RWPE2 (cell line): ENCODE data around the gene FAM204A.

Source experiments
- ATAC-seq: fragments of 200-7000 bp; cut with Tn5 transposase; 3 replicates; pipeline ENCODE4 v1.9.1; 2021; ENCODE audit warnings: low read depth
- DNase-seq: peaks from one replicate; pipeline ENCODE4 v3.0.0-alpha.2; 2020; ENCODE audit warnings: low spot score
- H3K27ac ChIP-seq: fragments of 450-650 bp; 2 replicates; pipeline ENCODE4 v1.5.1; 2017; ENCODE audit warnings: mild to moderate bottlenecking; ENCODE audit not compliant: poor library complexity, severe bottlenecking
- H3K27me3 ChIP-seq: fragments of 250-450 bp; sonication (Bioruptor Pico); 2 replicates; pipeline ENCODE4 v1.5.1; 2021; ENCODE audit warnings: mild to moderate bottlenecking, moderate library complexity; ENCODE audit not compliant: insufficient read depth, poor library complexity, severe bottlenecking
- H3K36me3 ChIP-seq: fragments of 250-450 bp; sonication (Bioruptor Pico); 2 replicates; pipeline ENCODE4 v1.5.1; 2020; ENCODE audit warnings: low read depth, mild to moderate bottlenecking, moderate library complexity
- H3K4me1 ChIP-seq: fragments of 250-450 bp; sonication (Bioruptor Pico); 2 replicates; pipeline ENCODE4 v1.5.1; 2021; ENCODE audit warnings: mild to moderate bottlenecking, moderate library complexity; ENCODE audit not compliant: insufficient read depth, poor library complexity, severe bottlenecking
- H3K4me3 ChIP-seq: fragments of 250-450 bp; sonication (Bioruptor Pico); 2 replicates; pipeline ENCODE4 v1.5.1; 2021; ENCODE audit warnings: mild to moderate bottlenecking, moderate library complexity; ENCODE audit not compliant: severe bottlenecking
- H3K9me3 ChIP-seq: fragments of 250-450 bp; sonication (Bioruptor Pico); 2 replicates; pipeline ENCODE4 v1.5.1; 2021; ENCODE audit warnings: mild to moderate bottlenecking, moderate library complexity; ENCODE audit not compliant: severe bottlenecking
- CTCF ChIP-seq: fragments of 450-650 bp; IDR thresholded peaks from one replicate; pipeline ENCODE4 v1.5.1; 2017; ENCODE audit warnings: mild to moderate bottlenecking, moderate library complexity; ENCODE audit not compliant: poor library complexity, severe bottlenecking

FAM204A gene

GRCh38 chr10:118324140-118324539 is 18.0 kb downstream of the FAM204A start:
- H3K9me3 ChIP-seq, result no peaks in the 10 kb centered on the region
- no peak for ATAC-seq
- no peak overlapping the region for H3K27ac ChIP-seq
- no peaks in the 10 kb centered on the region for H3K27me3 ChIP-seq
- H3K4me3 ChIP-seq, result no peak overlapping the region
- peaks cover 89% of the 10 kb centered on the region for H3K36me3 ChIP-seq
- H3K4me1 ChIP-seq, result no peaks in the 10 kb centered on the region
- no peak for TF ChIP-seq CTCF
- no peak for DNase-seq

- Histone ChIP-seq H3K27me3 (no peaks in the 10 kb centered on the region), H3K36me3 (peaks cover 82% of the 10 kb centered on the region), H3K4me1 (no peaks in the 10 kb centered on the region), H3K27ac (no peak overlapping the region), H3K4me3 (no peak overlapping the region), H3K9me3 (no peaks in the 10 kb centered on the region)
- DNase-seq (no peak), ATAC-seq (no peak)
- TF ChIP-seq CTCF, result no peak
Observed at GRCh38 chr10:118321724-118322575, 20.2 kb downstream of the FAM204A start.

- Histone ChIP-seq H3K27me3 (no peaks in the 10 kb centered on the region), H3K4me3 (no peak overlapping the region), H3K9me3 (no peaks in the 10 kb centered on the region), H3K36me3 (peaks cover 65% of the 10 kb centered on the region), H3K4me1 (no peaks in the 10 kb centered on the region), H3K27ac (no peak overlapping the region)
- ATAC-seq (no peak), DNase-seq (no peak)
- no peak for TF ChIP-seq CTCF
Observed at GRCh38 chr10:118315629-118316028, 26.5 kb downstream of the FAM204A start.

- Histone ChIP-seq H3K4me1 (no peaks in the 10 kb centered on the region), H3K36me3 (peaks cover 65% of the 10 kb centered on the region), H3K9me3 (no peaks in the 10 kb centered on the region), H3K27me3 (no peaks in the 10 kb centered on the region), H3K4me3 (no peak overlapping the region), H3K27ac (no peak overlapping the region)
- no peak for DNase-seq
- no peak for TF ChIP-seq CTCF
- no peak for ATAC-seq
Observed at GRCh38 chr10:118314882-118315281, 27.2 kb downstream of the FAM204A start.

GRCh38 chr10:118311505-118311904 is 30.6 kb downstream of the FAM204A start:
- Histone ChIP-seq H3K36me3 (peaks cover 73% of the 10 kb centered on the region), H3K27me3 (no peaks in the 10 kb centered on the region), H3K27ac (no peak overlapping the region), H3K4me3 (no peak overlapping the region), H3K9me3 (no peaks in the 10 kb centered on the region), H3K4me1 (no peaks in the 10 kb centered on the region)
- no peak for TF ChIP-seq CTCF
- ATAC-seq, result no peak
- no peak for DNase-seq
